Kasumi-1 (cell line): ENCODE results near the gene WNT6.
"Not testable (repeated sequence)": the region's sequence is repeated elsewhere in the genome, so short reads cannot be mapped to it uniquely, and the experiment has no call there.

ENCODE experiments used
- DNase-seq, 2 experiments: peaks; one replicate each; lab custom pipeline; 2025; lab: John Stamatoyannopoulos, UW

The WNT6 gene

GRCh38 chr2:218830526-218831306, 28.9 kb upstream of the WNT6 start:
- no peak for DNase-seq

GRCh38 chr2:218831378-218831990, 28.1 kb upstream of the WNT6 start, which contains the start of gene PRKAG3:
PRKAG3 (minus strand) TSS chr2:218831803.
- no peak for DNase-seq

GRCh38 chr2:218832081-218832480, 27.5 kb upstream of the WNT6 start:
- DNase-seq, result no peak

DNA sequence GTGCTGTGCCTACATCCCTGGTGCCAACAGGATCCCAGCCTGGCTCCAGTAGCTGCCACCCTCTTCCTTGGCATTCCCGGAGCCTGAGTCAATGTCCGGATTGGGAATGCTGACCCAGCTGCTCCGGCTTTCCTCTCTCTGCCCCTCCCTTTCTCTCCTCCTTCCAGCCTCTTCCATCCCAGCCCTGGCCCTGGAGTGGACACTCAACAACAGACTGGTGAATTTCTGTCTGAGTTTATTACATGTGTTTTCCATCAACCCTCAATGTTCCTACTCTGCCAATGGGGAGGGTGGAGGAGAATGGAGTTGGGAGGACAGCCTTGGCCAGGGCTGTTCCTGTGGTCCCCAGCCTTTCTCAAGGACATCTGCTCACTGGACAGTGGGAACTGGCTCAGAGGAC, 27.1 kb upstream of the WNT6 start:
- no peak for DNase-seq

GRCh38 chr2:218833023-218833609, 26.5 kb upstream of the WNT6 start:
- DNase-seq, result no peak

DNA sequence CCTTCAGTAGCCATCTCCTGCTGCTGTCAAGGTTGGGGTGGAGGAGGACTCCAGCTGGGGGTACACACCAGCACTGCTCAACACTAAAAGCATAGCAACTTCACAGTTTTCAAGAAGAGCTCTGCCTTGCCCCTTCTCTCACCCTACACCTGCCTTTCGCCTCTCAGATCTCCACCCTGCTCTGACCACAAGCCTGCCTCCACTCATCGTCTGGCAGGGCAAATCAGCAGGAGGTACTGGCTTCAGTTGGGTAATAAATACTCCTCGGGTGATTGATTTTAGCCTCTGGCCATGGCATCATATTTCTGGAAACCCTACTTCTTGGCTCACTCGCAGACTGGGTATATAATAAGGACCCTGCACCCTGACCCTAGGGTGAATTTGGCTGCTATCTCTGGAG, 24.9 kb upstream of the WNT6 start:
- DNase-seq, result no peak

- DNase-seq, result no peak
Measured at GRCh38 chr2:218837495-218837894, 22.1 kb upstream of the WNT6 start.

GRCh38 chr2:218839430-218839829, 20.2 kb upstream of the WNT6 start:
- no peak for DNase-seq

GRCh38 chr2:218839888-218840287, 19.7 kb upstream of the WNT6 start:
- no peak for DNase-seq

GRCh38 chr2:218844334-218844733, 15.3 kb upstream of the WNT6 start:
- not testable (repeated sequence) for DNase-seq

GRCh38 chr2:218846963-218847362, 12.6 kb upstream of the WNT6 start:
- not testable (repeated sequence) for DNase-seq

- DNase-seq, result no peak
Measured at GRCh38 chr2:218849721-218850120, 9.9 kb upstream of the WNT6 start.

GRCh38 chr2:218850796-218851195, 8.8 kb upstream of the WNT6 start:
- DNase-seq, result no peak

DNA sequence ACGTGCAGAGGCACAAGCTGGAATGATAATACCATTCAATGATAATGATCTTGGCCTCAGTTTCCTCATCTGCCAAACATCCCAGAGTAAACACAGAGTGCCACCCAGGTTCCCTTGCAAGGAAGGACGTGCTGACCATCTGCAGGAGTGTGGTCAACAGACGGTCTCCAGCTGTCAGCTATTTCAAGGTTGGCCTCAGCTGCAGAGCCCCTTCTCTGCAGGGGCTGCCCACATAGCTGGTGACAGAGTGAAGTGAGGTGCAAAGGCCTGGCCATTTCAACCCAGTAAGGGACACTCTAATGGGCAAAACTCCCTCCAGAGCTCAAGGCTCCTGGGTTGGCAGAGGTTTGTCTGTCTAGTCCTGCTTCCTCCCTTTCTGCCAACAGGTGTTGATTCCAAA, 8.3 kb upstream of the WNT6 start:
- no peak for DNase-seq

DNA sequence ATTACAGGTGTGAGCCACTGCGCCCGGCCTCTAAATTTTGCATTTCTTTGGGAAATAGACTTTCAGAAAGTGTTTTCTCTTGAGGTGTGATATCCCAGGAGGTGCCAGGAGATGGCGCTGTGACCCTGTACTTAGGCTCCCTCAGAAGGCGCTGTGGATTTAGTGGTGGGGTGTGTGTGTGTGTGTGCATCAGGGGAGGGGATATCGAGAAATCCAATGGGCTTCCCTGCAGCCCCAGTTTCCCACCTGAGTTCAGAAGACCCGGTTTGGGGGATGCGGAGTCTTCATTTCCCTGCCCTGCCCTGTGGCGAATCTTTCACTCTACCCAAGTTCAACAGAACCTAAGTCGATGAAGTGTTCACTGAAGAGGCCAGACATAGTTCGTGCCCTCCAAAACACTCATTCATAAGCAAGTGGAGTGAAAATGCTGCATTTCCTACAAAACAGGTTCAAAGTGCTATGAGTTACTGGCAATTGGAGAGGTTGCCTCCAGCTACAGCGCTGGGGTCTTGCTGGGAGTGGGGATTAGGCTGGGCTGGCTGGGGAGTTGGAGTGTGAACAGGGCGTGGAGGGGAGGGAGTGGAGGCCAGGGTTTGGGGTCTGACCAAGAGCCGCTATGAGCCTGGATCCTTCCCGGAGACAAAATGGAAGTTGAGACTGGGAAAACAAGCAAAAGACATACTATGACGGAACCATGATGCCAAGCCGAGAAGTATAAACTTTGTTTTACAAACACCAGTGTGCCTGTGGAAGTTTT, 6.5 kb upstream of the WNT6 start:
- DNase-seq, result peak; percentile 41 to 62

- DNase-seq, result no peak
Measured at GRCh38 chr2:218853766-218854165, 5.8 kb upstream of the WNT6 start.

DNA sequence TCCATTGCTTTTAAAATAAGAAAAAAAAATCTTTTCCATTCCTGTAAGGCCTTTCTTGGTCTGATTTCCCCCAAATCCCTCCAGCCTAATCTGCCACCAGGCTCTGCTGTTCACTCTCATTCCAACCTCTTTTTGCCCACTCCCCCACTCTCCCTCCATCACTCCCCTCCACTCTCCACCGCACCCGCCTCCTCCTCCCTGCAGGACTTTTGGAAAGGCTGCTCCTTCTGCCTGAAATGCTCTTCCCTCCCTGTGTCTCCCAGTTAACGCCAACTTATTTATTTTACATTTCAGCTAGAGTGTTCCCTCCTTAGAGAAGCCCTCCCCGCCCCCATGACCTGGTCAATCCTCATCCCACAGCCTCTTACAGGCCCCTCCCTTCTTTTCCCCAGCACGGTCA, 4.7 kb upstream of the WNT6 start:
- no peak for DNase-seq

DNA sequence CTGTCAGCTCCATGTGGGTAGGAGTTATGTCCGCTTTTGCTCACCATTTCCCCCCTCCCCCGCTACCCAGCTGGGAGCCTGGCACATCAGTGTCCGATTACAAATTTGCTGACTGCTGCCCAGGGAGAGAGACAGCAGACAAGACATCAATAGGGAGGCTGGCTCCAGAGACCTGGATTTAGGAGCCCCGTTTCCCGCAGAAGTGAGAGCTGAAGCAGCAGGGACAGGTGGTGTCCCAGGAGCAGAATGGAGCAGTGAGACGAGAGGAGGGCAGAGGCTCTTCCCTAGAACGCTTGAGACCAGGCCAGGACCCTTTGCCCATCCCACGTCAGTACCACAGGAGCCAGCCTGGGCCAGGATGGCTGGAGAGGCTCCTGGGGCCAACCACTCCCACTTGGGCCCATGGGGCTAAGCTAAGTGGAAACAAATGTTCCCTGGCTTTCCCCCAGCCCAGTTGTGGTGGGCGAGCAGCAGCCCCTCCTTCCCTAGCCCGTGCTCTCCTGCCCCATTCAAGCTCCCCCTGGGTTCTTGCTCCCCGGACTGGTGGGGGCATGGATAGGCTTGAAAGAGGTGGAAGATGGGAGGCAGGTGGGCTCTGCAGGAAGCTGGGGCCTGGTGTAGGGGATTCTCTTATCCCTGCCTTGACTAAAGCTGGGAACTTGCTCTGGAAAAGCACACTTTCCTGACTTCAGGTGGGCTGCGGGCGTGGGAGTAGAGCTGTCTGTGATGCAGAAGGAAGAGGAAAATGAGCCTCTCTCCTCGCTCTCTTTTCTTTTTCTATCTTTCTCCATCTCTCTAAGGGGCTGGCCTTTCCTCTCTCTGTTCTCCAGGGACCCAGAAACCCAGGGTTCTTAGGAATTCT, 4.1 kb upstream of the WNT6 start:
- DNase-seq, result no peak

DNA sequence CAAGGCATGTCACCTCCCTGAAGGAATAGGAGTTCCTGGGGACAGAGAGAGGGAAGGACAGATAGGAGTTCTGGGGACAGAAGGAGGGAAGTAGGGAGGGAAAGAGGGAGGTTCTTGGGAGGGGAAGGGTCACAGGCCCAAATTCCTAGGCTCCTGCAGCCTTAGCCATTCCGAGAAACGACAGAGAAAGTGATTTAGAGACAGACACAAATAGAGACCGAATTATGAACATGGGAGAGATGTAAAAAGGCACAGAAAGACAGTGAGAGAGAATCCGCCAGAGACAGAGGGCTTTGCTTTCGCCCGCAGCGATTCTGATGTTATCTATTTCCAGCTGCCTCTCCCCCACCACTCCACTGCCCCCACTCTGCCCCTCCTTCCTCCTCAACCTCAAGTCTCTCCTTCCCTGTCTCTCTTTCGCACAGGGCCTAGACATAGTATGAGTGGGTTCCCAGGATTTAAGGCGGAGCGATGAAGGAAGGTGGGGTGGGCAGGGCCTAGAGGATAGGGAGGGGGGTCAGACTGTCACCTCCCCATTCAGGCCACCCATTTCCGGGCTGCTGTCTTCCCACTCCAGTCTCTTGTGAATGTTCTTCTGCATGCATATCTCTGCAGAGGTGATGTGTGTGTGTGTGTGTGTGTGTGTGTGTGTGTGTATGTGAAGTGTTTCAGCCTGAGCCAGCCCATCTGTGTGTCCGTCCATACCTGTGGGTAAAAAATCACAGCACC, 3.3 kb upstream of the WNT6 start:
- no peak for DNase-seq

GRCh38 chr2:218856896-218857243, 2.7 kb upstream of the WNT6 start:
- DNase-seq, result no peak
